ENCODE data around the gene VPS52.

Gene VPS52

GRCh38 chr6:33317419-33317668, 45.7 kb upstream of the VPS52 start:
- no peak for DNase-seq (ENCODE audit: low read depth)
- no peak for TF ChIP-seq CTCF (conservative IDR thresholded peaks at IDR 0.05; ENCODE audit: low read depth, low read length)
- peak overlapping the region; percentile 75 for H3K4me3 ChIP-seq (ENCODE audit: low read length)

- peak overlapping the region; percentile 75 for H3K4me3 ChIP-seq (ENCODE audit: low read length)
- TF ChIP-seq CTCF (conservative IDR thresholded peaks at IDR 0.05; ENCODE audit: low read depth, low read length) = no peak
- DNase-seq (ENCODE audit: low read depth) = no peak
Measured at GRCh38 chr6:33316603-33317418, 45.1 kb upstream of the VPS52 start.

- no peak overlapping the region for H3K4me3 ChIP-seq (ENCODE audit: low read length)
- TF ChIP-seq CTCF (conservative IDR thresholded peaks at IDR 0.05; ENCODE audit: low read depth, low read length) = no peak
- DNase-seq (ENCODE audit: low read depth) = no peak
Measured at GRCh38 chr6:33315793-33316602, 44.3 kb upstream of the VPS52 start.

- H3K4me3 ChIP-seq (ENCODE audit: low read length) = no peak overlapping the region
- DNase-seq (ENCODE audit: low read depth) = no peak
- TF ChIP-seq CTCF (conservative IDR thresholded peaks at IDR 0.05; ENCODE audit: low read depth, low read length) = no peak
Measured at GRCh38 chr6:33314943-33315792, 43.5 kb upstream of the VPS52 start.

- H3K4me3 ChIP-seq (ENCODE audit: low read length) = peak overlapping the region; percentile 91
- DNase-seq (ENCODE audit: low read depth) = no peak
- no peak for TF ChIP-seq CTCF (conservative IDR thresholded peaks at IDR 0.05; ENCODE audit: low read depth, low read length)
Measured at GRCh38 chr6:33314515-33314942, 42.9 kb upstream of the VPS52 start.

GRCh38 chr6:33313709-33314514, 42.2 kb upstream of the VPS52 start, which contains the start of gene TAPBP:
TAPBP (minus strand) TSS chr6:33314078; CDS start chr6:33314041, 37 bp downstream.
- TF ChIP-seq CTCF (conservative IDR thresholded peaks at IDR 0.05; ENCODE audit: low read depth, low read length) = no peak
- no peak for DNase-seq (ENCODE audit: low read depth)
- H3K4me3 ChIP-seq (ENCODE audit: low read length) = peak within 1 kb of the TSS; percentile 91

Measured in retinal pigment epithelial cell (primary cell).